ENCODE measurements around the gene PLXNA4.

Gene PLXNA4

DNA sequence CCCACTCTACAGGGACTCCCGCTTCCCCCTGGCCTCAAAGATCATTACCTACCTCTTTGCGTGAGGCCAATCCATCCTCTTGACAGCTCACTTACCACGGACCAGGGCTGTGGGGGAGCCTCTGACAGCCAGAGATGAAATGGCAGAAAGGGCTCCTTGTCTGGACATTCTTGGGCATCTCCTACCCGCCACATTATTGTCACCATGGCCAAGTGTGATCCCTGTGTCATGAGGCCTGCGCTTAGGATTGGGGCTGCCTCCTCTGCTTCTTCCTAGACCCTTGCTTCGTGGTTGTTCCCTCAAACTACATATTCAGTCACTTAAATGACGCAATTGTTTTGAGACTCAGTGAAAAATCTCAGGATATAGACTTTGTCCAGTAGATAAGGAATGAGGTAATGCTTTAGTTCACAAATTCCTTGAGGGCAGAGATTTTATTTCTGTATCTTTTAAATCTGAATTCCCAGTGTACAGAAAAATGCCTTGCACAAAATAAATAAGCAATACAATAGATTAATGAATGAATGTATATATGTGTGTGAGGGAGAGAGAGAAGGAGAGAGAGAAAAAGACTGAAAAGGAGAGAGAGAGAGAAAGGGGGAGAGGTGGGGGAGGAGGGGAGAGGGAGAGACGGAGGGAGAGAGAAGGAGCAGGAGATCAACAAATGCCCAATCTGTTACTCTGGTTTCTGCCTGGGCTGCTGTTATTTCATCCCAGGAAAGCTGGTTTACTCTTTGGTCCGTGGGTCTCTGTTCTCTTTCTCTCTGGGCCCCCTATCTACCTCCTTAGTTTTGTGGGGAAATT lies 159.0 kb downstream of the PLXNA4 start:
- DNase-seq (ENCODE audit: low spot score): no peak

DNA sequence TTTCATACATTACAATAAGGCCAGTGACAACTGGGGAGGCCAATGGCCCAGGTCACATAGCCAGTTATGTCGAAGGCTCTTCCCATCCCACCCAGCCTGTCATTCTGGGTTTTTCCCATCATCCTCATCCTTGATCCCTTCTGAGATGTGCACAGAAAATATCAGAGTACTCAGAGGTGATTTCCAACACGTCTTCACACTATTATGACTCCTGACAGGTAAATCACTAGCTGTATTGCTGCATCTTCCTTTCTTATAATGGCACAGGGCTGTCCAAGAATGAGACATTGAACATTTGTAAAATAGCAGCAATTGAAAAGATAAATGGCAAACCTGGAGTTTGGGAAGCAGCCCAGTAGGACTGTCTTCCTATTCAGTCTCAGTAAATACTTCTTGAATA lies 159.9 kb downstream of the PLXNA4 start:
- no peak for DNase-seq (ENCODE audit: low spot score)

DNA sequence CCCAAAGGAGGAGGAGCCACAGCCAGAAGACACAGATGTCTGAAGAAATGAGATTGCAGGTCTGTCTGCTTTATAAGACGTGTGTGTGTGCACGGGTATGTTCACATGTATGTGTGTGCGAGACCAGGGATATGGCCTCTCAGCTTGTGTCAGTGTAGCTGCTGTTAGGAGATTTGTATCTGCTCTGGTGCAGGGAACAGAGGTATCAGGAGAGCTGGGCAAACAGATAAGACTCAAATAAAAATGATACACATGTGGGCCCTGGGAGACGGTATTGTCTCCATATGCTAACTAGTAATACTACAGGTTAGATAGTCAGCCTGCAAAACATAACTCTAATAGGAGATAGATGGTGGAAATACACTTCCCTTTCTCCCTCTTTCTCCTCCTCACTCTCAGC lies 161.0 kb downstream of the PLXNA4 start:
- DNase-seq (ENCODE audit: low spot score): no peak

DNA sequence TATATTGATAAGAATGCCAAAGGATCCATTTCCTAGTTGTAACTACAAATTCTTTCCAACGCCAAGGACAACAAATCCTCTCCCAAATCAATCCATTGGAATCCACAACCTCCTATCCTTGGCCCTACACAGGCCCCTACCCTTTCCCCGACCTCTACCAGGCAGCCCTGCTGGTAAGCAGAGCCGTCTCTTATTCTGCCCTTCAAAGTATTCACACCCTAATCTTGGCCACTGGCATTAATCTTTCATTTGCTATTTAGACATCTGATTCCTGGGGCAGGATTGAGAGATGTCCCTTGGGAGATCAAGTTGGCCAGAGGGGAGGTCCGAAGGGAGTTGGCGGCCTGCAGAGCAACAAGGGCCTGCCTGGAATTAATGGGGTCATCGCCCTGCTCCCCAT lies 161.4 kb downstream of the PLXNA4 start:
- no peak for DNase-seq (ENCODE audit: low spot score)

DNA sequence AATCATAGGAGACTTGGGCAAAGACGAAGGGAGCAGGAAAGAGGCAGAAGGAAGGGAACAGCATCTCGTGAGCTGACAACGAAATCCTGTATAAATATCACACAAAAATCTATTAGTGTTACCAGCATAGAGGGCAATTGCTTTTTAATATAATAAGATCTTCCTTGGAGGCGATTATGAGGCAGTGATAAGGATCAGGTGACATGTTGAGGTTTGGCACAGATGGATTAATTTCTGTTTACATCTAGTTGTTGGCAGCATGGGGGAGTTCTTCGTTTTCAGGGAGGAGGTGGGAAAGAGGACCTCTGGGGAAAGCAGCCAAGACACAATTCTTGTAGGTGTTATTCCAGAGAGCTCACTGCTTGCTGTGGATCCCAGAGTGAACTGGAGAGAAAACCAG lies 163.8 kb downstream of the PLXNA4 start:
- DNase-seq (ENCODE audit: low spot score): no peak

DNA sequence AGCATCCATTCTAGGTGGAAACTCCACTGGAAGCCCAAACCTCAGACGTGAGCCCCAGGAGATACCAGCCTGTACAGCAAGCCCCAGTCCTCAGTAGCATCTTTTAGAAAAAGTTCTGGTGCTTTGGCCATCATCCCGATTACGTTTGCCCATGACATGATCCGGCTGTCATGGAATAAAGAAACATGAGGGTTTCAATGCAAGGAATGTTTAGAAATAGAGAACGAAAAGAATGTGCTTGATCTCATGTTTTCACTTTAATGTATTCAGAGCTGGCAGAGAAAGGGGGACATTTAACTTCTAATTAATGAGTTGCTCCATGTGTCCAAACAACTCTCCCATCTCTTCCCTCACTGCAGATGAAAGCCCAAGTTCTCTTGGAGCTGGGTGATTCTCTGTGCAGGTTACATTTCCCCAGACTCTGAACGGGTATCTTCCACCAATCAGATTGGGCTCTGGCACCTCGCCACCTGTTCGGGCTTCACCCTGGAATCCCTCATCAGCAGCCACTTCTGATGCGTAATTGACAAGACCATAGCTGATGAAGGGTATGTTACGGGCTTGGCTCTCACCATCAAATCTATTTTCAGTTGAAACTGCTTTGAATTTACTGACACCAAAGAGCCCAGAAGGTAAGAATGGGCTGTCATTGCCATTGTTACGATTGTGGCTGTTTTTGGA lies 165.3 kb downstream of the PLXNA4 start:
- no peak for DNase-seq (ENCODE audit: low spot score)

DNA sequence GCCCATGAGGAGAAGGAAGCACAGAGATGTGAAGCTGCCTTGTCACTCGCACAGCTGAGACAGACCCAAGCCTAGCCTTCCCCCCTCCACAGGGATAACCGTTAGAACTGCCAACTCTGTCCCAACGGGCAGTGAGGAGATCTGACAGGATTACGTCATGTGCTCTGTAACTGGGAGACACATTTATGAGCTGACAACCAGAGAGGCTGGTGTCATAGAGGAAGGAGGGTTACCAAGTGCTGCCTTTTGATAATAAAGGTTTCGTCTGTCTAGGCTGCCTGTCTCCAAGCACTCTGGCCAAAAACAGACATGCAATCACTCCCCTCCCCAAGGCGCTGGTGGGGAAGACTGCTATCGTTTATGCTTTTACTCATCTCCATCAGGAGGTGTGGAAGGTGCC lies 165.9 kb downstream of the PLXNA4 start:
- DNase-seq (ENCODE audit: low spot score): no peak

DNA sequence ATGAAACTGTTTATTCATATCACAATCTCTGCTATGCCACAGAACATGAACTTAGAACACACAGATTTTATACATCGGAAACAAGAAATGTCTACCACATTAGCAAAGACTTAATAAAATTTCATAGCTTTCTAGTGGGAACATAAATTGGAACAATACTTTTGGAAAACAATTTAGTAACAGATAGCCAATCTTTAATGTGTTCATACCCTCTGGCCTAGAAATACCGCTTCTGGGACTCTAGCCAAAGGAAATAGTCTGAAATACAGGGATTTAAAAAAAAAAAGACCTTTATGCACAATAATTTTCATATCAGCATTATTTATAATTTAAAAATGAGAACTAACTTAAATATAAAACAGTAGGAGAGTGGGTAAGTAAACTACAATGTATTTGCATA lies 168.5 kb downstream of the PLXNA4 start:
- DNase-seq (ENCODE audit: low spot score): no peak

DNA sequence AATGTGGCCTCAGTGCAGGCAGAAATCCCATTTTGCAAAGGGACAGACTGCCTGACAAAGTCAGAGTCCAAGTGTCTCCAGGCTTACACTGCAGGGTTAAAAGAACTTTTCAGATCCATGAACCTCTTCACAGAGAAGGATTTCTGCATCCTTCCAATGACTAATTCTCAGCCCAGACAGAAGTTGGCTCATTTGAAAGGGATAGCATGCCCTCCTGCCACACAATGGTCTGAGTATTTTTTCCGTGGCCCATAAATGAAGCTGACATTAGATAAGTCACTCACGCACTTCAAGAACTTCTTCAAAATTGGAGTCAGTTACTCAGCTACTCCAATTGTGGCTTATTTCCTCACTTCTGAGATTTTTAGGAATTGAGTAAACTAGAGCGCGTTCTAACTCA lies 170.2 kb downstream of the PLXNA4 start:
- no peak for DNase-seq (ENCODE audit: low spot score)

DNA sequence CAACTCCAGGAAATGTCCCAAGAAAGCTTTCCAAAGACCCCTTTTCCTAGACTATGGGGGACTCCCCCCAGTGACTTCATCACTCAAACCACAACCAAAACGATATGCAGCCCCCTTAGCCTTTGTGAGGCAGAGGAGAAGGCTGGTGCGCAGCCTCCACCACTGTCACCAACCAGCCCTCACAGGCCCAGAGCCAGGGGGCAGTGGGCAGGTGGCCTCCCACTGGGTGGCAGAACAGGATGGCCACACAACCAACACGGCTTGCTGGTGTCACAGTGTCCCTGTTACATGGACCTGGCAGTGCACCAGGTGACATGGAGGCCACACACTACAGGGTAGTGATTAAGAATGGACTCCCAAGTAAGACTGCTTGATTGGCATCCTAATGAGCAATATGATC lies 172.0 kb downstream of the PLXNA4 start:
- DNase-seq (ENCODE audit: low spot score): no peak

DNA sequence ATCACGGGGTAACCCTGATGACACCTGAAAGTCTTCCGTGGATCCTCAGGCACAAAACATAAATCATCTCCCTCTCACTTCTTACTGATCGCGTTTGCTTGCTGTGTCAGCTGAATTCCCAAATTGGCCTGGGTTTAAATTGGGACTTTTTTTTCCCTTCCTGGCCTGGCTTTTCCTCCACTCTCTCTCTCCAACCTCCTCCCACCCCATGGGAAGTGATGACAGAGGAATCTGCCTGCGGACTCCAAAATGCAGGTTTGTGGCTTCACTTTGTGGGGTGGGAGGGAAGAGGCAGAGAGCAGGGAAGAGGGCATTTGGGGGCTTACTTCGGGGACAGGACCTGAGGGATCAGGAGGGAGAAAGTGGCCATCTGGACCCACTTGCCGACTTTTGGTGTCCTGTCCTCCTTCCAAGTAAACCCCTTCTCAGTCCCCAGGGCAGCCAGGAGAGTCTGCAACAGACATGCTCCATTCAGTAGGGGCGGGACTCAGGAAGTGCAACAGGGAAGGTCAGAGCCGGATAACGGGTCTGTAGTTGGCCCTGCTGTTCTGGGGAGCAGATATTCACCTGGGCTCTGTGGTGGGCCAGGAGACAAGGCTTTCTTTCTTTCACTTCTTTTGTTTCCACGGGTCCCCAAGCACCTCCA lies 172.7 kb downstream of the PLXNA4 start:
- DNase-seq (ENCODE audit: low spot score): no peak

DNA sequence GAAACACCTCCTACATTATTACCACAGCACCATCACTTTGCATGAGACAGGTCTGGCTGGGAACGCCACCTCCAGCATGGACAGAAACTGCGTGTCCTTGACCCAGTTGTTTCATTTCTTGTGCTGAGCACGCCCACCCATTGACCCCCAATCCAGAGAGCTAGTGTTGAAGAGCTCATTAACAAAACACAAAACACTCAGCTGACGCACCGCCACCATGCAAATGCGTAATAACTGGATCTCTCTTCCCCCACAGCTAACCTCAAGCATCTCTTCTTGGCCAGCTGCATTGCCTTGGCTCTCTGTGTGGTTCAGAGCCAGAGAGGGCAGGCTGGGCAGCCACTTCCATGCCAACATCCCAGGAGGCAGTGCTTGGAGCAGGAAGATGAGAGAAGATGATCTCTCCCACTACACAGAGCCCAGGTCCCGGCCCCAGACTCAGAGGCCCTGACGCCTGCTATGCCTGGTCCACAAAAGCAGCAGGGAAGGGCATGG lies 173.5 kb downstream of the PLXNA4 start:
- DNase-seq (ENCODE audit: low spot score): no peak

DNA sequence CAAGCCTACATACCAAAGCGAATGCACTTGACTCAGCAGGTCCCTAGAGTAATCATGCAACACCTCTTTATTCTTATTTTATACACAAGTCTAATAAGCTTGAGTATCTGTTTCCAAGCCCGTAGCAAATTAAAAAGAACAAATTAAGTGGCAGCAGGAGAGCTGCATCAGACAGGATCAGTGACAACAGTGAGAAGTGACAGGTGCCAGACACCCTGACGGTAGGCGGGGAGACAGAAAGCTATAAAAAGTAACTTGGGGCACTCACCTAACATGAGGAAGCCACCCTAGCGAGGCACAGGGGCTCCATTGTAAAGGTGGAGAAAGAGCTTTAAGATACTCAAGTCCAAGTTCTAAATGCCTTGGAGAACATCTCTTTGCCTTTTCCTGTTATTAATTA lies 174.2 kb downstream of the PLXNA4 start:
- no peak for DNase-seq (ENCODE audit: low spot score)

DNA sequence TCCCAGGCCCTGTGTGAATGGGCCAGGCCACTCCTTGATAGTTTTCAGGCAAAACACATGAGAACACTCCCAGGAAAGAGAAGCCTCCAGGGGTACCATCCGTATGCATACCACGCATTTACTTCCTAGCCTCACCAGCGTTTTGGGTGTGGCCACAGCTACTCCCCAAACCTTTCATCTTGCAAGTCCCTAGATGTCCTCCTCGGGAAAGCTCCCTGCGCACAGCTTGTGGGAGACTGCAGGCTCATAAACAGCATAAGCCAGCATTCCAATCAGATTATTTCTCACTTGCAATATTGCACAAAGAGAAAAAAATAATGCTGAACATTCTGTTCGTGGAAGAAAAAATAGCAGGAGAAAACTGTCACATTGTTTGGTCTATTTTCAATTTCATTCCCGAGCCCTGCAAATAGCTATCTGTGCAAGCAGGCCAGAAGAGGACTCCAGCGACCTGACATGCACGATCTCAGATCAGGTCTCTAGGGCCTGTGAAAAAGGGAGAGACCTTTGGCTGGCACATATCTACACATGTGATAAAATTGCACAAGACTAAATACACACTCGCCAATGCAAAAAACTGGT lies 175.6 kb downstream of the PLXNA4 start:
- DNase-seq (ENCODE audit: low spot score): no peak

DNA sequence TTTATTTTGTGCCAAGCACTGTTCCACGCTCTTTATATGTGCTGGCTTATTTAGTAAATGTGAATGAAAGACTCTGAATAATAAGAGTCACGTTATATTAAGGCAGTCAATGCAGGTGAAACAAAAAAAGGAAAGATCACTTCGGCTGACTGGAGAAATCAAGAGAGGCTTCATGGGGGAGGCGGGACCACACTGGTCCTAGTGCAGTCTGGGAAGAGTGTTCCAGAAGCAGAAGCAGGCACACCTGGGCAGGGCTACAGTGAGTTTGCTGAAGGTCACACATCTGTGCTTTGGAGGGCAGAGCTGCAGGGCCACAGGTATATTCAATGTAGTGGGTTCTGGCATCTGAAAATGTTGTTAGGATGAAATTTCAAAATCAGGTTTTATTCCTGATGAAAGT lies 176.9 kb downstream of the PLXNA4 start:
- no peak for DNase-seq (ENCODE audit: low spot score)

DNA sequence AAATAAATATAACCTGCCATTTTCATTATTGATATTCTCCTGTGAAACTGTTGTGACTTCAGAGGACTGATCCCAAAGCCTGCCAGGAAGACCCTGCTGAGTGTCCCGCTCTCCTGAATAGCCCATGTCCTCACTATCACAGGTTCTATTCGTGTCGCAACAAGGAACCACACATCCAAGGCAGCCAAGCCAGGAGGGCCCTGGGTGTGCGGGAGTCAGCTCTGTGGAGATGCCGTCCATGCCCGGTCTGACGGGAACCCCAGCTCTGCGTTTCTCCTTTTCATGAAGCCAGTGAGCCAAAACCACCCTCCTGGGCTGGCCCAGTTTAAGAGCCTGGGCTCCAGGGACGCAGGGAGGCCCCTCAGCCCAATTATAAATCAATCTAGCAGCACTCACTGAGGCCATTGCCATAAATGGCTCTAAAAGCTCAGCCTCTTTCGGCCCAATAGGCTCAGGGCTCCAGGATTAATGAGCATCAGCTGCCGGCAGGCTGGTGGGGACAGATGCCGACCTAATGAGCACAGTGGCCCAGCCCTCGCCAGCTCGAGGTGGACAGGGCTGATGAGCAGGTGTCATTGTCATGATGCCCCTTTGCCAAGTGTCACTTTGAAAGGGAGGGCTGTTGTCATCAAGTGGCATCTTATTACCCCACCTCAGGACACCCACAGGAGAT lies 177.9 kb downstream of the PLXNA4 start:
- no peak for DNase-seq (ENCODE audit: low spot score)

DNA sequence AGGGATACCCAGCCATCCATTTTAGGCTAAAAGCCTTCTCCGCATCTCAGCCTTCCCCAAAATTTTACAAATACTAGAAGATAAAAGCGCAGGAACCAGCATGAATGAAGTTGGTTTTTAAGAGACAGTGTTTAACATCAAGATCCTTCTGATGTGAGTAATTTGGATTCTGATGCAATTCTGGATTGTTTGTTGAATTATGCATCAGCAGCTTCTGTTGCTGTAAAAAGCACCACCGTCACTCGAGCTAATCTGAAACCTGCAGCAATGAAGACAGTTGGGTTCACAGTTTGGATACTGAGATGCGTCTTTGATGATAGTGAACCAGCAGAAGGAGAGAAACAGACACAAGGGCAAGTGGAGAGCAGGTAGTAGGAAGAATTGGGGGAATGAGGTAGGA lies 179.2 kb downstream of the PLXNA4 start:
- DNase-seq (ENCODE audit: low spot score): no peak

DNA sequence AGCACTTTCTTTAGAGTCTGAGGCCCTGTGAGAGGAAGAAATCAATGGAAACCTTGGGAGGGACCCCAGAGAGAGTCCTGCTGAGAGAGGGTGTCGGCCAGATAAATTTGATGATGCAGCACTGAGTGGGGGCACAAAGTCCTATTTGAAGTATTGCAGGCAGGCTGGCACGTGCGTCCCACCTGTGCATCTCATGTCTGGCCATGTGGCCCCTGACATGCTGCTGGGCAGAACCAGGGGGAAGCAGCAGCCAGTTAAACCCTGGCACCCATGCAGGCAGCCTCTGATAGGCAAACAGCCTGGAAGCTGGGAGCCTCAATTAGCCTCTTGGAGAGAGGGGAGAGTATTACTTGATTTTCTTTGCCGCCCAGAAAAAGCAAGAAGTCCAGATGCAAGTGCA lies 180.9 kb downstream of the PLXNA4 start:
- no peak for DNase-seq (ENCODE audit: low spot score)

DNA sequence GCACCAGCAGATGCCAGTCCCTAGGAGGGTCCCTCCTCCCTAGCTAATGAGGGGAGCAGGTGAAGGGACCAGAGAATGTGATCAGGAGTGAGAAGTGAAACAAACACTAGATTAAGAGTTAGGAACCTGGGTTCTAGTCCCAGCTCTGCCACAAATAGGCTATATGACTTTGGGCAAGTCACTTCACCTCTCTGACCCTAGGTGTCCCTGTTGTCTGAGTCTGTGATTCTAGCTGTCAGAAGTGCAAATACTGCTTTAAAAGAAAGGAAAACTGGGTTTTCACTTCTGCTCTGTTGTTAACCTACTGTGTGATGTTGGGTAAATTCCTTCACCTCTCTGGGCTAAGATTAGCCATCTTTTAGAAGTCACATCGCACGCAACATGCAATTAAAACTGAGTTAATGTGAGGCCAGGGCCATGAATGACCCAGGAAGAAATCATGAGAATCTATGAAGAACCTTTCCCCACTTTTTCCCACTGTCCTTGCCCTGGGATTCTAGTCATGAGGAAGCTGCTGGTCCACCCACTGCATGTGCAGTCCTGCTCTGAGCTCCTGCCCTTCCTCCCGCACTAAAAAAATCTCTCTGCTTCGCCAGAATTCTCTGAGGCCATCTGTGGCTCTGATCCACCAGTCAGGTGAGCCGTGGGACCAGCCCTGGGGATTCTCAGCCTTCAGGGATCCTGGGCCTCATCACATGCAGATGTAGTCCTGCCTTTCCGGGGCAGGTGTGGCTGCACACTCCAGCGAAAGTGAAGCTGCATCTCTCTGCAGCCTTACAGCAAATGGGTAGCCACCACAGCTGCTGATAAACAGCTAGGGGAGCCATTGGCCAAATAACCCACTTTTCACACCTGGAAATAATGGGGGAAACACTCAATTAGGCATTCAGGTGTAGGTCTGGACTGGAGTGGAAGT lies 181.7 kb downstream of the PLXNA4 start:
- DNase-seq (ENCODE audit: low spot score): no peak

DNA sequence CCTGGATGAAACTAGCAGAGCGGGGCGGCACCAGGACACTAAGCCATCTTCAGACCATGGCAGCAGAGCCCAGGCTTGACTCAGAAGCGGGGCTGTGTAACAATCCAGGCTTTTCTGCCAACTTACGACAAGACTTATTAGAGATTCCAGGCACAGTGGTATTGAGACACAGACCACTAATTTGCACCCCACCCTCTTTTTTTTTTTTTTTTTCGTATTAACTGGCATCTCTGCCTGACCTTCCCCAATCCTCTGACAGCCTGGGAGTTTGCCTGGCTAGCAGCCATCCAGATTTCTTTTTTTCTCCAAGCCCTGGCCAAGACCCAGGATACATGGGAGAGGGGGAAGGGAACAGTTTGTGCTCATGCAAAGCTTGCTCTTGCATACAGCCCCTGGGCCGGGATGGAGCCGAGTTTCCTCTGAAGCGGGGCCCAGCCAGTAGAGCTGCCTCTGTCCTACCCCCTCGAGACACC lies 182.4 kb downstream of the PLXNA4 start:
- DNase-seq (ENCODE audit: low spot score): no peak

DNA sequence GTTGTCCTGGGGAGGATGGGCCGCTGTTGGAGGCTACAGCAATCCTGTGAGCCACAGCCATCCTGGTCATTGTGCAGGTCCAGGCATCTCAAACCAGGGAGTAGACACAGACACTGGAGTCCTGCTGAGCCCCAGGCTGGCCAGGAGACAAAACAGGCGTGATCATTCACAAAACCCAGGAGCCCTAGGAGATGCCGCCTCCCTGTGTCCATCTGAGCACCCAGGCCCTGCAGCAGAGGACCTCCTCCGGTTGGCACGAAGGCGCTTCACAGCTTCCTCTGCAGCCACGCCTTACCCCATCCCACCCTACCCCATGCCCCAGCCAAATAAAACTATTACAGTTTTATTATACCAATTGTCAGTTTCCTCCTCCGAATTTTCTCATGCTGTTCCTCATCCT lies 183.6 kb downstream of the PLXNA4 start:
- no peak for DNase-seq (ENCODE audit: low spot score)

All from germinal center (tissue), 1 donor.